NCI-H1694 treated with DMSO at 0.1 percent for 48 hours (cell line): ENCODE measurements around the gene ZNF664.

ENCODE experiments used
- DNase-seq: peaks from one replicate; lab custom pipeline; 2025; lab: John Stamatoyannopoulos, UW

The ZNF664 gene

GRCh38 chr12:124033859-124034258, 60.8 kb downstream of the ZNF664 start:
- no peak for DNase-seq

- DNase-seq: no peak
These were observed 61.3 kb downstream of the ZNF664 start for GRCh38 chr12:124034297-124034696.

- no peak for DNase-seq
These were observed 62.1 kb downstream of the ZNF664 start for GRCh38 chr12:124035163-124035562.

GRCh38 chr12:124036171-124036598, 63.2 kb downstream of the ZNF664 start:
- no peak for DNase-seq

- DNase-seq: peak; percentile 41
These were observed 63.7 kb downstream of the ZNF664 start for GRCh38 chr12:124036657-124037109.

- DNase-seq: no peak
These were observed 64.3 kb downstream of the ZNF664 start for GRCh38 chr12:124037331-124037730.

- no peak for DNase-seq
These were observed 66.3 kb downstream of the ZNF664 start for GRCh38 chr12:124039276-124039675.

GRCh38 chr12:124040291-124040690, 67.3 kb downstream of the ZNF664 start:
- DNase-seq: no peak

GRCh38 chr12:124040737-124041136, 67.7 kb downstream of the ZNF664 start:
- no peak for DNase-seq

GRCh38 chr12:124041907-124042306, 68.9 kb downstream of the ZNF664 start:
- DNase-seq: no peak

GRCh38 chr12:124044021-124044420, 71.0 kb downstream of the ZNF664 start:
- DNase-seq: no peak

GRCh38 chr12:124044809-124045321, 71.8 kb downstream of the ZNF664 start:
- DNase-seq: peak; percentile 15

- no peak for DNase-seq
These were observed 72.8 kb downstream of the ZNF664 start for GRCh38 chr12:124045671-124046455.

- DNase-seq: no peak
These were observed 73.4 kb downstream of the ZNF664 start for GRCh38 chr12:124046456-124046740.

GRCh38 chr12:124047045-124047566, 74.1 kb downstream of the ZNF664 start:
- no peak for DNase-seq

GRCh38 chr12:124049451-124050094, 76.6 kb downstream of the ZNF664 start:
- DNase-seq: no peak

GRCh38 chr12:124053851-124054250, 80.8 kb downstream of the ZNF664 start:
- DNase-seq: peak; percentile 9

GRCh38 chr12:124055066-124055465, 82.1 kb downstream of the ZNF664 start:
- no peak for DNase-seq

GRCh38 chr12:124057691-124058090, 84.7 kb downstream of the ZNF664 start:
- no peak for DNase-seq

- no peak for DNase-seq
These were observed 86.7 kb downstream of the ZNF664 start for GRCh38 chr12:124059752-124060151.
